ENCODE results near the gene RIIAD1.
A peak's percentile ranks its signal among the peaks of the same experiment; 100 is the strongest.
"Not testable (repeated sequence)": the region's sequence is repeated elsewhere in the genome, so short reads cannot be mapped to it uniquely, and the experiment has no call there.

RIIAD1 gene

DNA sequence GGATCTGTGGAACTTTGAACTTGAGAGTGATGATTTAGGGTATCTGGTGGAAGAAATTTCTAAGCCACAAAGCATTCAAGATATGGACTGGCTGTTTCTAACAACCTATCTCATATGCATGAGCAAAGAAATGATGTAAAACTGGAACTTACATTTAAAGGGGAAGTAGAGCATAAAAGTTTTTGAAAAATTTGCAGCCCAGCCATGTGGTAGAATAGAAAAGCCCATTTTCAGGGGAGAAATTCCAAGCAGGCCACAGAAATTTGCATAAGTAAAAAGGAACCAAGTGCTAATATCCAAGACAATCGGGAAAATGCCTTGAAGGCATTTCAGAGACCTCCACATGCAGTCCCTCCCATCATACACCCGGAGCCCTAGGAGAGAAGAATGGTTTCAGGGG, 15.7 kb downstream of the RIIAD1 start:
- no peak for DNase-seq

DNA sequence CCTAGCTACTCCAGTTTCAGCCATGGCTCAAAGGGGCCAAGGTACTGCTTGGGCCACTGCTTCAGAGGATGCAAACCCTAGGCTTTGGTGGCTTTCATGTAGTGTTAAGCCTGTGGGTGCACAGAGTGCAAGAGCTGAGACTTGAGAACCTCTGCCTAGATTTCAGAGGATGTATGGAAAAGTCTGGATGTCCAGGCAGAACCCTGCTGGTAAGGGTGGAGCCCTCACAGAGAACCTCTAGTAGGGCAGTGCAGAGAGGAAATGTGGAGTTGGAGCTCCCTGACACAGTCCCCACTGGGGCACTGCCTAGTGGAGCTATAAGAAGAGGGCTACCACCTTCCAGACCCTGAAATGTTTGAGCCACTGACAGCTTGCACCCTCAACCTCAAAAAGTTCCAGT, 16.2 kb downstream of the RIIAD1 start:
- DNase-seq, result no peak

- no peak for DNase-seq
These were observed 18.5 kb downstream of the RIIAD1 start for GRCh38 chr1:151739590-151740355.

GRCh38 chr1:151741516-151741915, 20.2 kb downstream of the RIIAD1 start:
- no peak for DNase-seq

DNA sequence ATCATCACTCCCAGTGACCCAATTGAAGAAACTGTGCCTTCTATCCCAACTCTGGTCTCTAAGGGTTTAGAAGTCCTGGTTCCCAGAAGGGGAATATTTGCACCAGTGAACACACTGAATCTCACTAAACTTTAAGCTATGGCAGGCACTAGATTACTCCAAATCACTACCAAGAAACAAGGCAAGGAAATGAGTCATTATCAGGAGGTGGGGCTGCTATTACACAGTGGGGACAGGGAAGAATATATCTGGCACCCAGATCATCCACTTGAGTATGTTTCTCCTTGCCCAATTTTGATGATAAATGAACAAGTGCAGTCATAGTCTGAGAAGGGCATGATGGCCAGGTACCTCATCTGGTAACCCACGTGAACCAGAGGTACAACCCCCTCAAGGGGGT, 35.0 kb downstream of the RIIAD1 start:
- DNase-seq, result no peak

DNA sequence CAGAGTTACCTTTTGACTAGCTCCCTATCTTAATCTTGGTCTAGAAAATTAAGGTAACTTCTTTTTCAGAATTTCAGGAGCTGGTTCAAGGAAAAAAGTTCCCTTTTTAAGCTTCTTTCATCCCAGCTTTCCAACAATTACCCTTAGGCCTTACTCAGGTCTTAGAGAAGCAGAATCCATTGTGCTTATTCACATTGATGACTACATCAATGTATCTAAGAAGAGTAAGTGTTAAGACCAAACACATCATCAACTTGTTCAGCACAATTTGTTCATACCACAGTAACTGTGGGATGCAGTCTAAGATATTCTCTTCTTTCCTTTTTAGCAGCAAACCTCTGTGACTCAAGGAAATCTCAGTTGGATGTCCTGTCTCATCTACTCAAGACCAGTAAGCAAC, 37.9 kb downstream of the RIIAD1 start:
- no peak for DNase-seq

GRCh38 chr1:151760597-151761385, 39.5 kb downstream of the RIIAD1 start:
- DNase-seq, result no peak

DNA sequence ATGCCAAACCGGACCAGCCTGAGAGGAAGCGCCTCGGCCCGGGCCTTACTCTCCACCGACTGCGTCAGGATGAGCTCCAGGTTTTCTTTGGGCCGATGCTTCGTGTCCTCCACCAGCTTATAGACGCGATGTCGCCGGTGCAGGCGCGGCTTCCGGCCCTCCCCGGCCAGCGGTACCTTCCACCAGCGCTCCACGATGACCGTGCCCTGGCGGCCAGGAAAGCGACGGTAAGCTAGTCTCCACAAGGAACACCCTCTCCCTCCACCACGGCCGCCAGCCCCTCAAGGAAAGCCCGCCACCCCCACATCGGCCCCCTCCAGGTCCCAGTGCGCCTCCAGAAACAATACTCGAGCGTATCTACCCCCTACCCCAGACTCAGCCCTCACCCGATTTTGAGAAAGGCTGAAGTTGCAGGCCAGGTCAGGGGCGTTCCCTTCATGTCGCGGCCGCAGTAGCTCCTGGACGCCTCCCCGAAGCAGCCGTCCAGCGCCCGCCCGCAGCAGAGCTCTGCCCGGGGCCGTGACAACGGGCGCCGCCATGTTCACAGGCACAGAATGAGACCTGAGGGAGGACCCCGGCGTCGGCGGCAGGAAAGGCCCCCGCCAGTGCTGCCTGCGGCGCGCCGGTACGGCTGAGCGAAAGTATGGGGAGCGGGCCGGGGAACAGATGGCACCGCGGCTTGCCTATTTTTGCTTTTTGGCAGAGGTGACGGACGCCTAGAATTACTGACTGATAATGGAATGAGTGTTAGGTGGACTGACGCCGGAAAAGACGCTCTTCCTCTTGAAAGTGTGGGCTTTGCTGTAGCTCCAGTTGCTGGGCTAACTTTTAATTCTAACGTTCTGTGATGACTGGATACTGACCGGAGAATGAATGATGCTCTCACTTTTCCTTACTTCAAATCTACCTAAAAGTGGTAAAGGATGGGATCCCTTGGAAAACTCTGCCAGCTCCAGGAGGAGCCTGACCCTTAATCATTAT, 41.9 kb downstream of the RIIAD1 start, which contains the start of gene MRPL9:
MRPL9 (minus strand) TSS at position 556 of the 981 bp plus-strand sequence; CDS start at position 539, 17 bp downstream.
- DNase-seq, result peak; percentile 80 to 89

DNA sequence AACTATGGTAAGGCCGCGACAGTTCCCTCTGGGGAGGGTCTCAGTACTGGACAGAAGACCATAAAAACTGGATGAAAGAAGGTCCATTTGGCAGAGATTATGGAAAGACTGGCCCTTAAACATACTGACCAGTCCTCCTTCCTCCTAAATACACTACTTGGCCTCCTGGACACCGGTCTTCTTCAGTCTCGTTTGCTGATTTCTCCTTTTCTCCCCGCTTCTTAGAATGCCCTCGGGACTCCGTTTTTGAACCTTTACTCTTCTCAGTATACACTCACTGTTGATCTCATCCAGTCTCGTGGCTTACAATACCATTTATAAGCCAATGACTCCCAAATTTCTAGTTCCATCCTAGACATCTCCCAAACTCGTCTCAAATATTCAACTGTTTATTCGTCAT, 42.7 kb downstream of the RIIAD1 start:
- no peak for DNase-seq

DNA sequence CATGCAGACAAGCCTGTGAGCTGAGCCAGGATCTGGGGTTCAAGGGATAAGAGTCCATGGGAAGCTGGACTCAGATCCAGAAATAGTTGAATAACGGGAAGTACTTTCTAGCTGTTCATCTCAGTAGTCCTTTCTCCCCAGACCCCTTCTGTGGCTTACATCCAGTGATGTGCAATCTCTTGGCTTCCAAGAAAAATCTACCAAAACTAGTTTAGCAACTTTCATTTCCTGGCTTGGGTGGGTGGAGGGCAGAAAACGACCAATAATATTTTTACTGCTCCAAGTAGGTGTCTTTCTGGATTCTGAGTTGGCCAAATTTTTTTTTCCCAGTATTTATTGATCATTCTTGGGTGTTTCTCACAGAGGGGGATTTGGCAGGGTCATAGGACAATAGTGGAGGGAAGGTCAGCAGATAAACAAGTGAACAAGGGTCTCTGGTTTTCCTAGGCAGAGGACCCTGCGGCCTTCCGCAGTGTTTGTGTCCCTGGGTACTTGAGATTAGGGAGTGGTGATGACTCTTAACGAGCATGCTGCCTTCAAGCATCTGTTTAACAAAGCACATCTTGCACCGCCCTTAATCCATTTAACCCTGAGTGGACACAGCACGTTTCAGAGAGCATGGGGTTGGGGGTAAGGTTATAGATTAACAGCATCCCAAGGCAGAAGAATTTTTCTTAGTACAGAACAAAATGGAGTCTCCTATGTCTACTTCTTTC, 47.2 kb downstream of the RIIAD1 start:
- not testable (repeated sequence) for DNase-seq

- DNase-seq, result not testable (repeated sequence)
These were observed 47.9 kb downstream of the RIIAD1 start for GRCh38 chr1:151769270-151769669.

- DNase-seq, result no peak
These were observed 52.4 kb downstream of the RIIAD1 start for GRCh38 chr1:151773702-151774101.

GRCh38 chr1:151774256-151774922, 53.1 kb downstream of the RIIAD1 start:
- DNase-seq, result no peak

GRCh38 chr1:151775894-151776664, 54.8 kb downstream of the RIIAD1 start:
- DNase-seq, result no peak

- no peak for DNase-seq
These were observed 55.3 kb downstream of the RIIAD1 start for GRCh38 chr1:151776665-151777062.

DNA sequence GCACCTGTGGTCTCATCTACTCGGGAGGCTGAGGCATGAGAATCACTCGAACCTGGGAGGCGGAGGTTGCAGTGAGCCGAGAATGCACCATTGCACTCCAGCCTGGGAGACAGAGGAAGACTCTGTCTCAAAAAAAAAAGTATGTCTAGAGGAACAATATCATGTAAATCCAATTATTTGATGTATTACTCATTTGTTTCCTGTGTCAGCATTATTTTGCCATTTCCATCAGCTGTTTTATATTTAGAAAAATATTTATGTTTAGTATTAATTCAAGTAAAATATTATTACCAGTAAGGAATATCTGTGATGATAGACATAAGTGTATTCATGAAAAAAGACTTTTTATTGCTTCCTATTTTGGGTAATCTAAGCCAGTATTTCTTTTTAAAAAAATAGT, 56.0 kb downstream of the RIIAD1 start:
- DNase-seq, result no peak

Measured in NCI-H187 (cell line).